Activated naive CD8-positive, alpha-beta T cell treated with anti-CD3 and anti-CD28 coated beads, Interleukin-2, amount 50 U/mL, for 24 hours (primary cell): Measurements from ENCODE around the gene ZNF780A.

Experiments
- ATAC-seq: fragments of 150-1000 bp; cut with Tn5 transposase; one replicate; pipeline ENCODE4 v1.10.0; 2021
- DNase-seq: peaks from one replicate; pipeline ENCODE4 v3.0.0; 2021
- H3K27ac Mint-ChIP-seq: one replicate; pipeline ENCODE4 v1.8.0; 2021; ENCODE audit warnings: mild to moderate bottlenecking, mixed read lengths
- H3K27me3 Mint-ChIP-seq: one replicate; pipeline ENCODE4 v1.8.0; 2021; ENCODE audit warnings: mixed read lengths
- H3K36me3 Mint-ChIP-seq: one replicate; pipeline ENCODE4 v1.8.0; 2021; ENCODE audit warnings: low read depth, mixed read lengths
- H3K4me1 Mint-ChIP-seq: one replicate; pipeline ENCODE4 v1.8.0; 2021; ENCODE audit warnings: mixed read lengths
- H3K4me3 Mint-ChIP-seq: one replicate; pipeline ENCODE4 v1.8.0; 2021; ENCODE audit warnings: mild to moderate bottlenecking, moderate library complexity, mixed read lengths
- H3K9me3 Mint-ChIP-seq: one replicate; pipeline ENCODE4 v1.8.0; 2021; ENCODE audit warnings: mixed read lengths

Gene ZNF780A

GRCh38 chr19:40103600-40103999 lies 12.9 kb upstream of the ZNF780A start:
- Mint-ChIP-seq H3K4me1 (no peaks in the 10 kb centered on the region), H3K27me3 (peaks cover 1% of the 10 kb centered on the region), H3K27ac (no peak overlapping the region), H3K36me3 (no peaks in the 10 kb centered on the region), H3K9me3 (no peaks in the 10 kb centered on the region), H3K4me3 (no peak overlapping the region)
- ATAC-seq (no peak), DNase-seq (no peak)

GRCh38 chr19:40101813-40102212 lies 11.1 kb upstream of the ZNF780A start:
- DNase-seq, result no peak
- H3K36me3 Mint-ChIP-seq, result no peaks in the 10 kb centered on the region
- H3K27me3 Mint-ChIP-seq, result peaks cover 7% of the 10 kb centered on the region
- H3K9me3 Mint-ChIP-seq, result no peaks in the 10 kb centered on the region
- no peaks in the 10 kb centered on the region for H3K4me1 Mint-ChIP-seq
- no peak for ATAC-seq
- H3K4me3 Mint-ChIP-seq, result no peak overlapping the region
- no peak overlapping the region for H3K27ac Mint-ChIP-seq

GRCh38 chr19:40093416-40093815 lies 2.7 kb upstream of the ZNF780A start:
- DNase-seq (no peak), ATAC-seq (no peak)
- H3K4me1 Mint-ChIP-seq, result peaks cover 25% of the 10 kb centered on the region
- H3K36me3 Mint-ChIP-seq, result peaks cover 8% of the 10 kb centered on the region
- H3K9me3 Mint-ChIP-seq, result peaks cover 4% of the 10 kb centered on the region
- H3K27me3 Mint-ChIP-seq, result peaks cover 8% of the 10 kb centered on the region
- no peak overlapping the region for H3K4me3 Mint-ChIP-seq
- H3K27ac Mint-ChIP-seq, result no peak overlapping the region

- no peak for ATAC-seq
- no peak for DNase-seq
- H3K4me1 Mint-ChIP-seq, result peaks cover 36% of the 10 kb centered on the region
These were observed 724 bp upstream of the ZNF780A start for GRCh38 chr19:40091205-40092129.

GRCh38 chr19:40089462-40089861 lies 1.3 kb downstream of the ZNF780A start:
- Mint-ChIP-seq H3K36me3 (peaks cover 19% of the 10 kb centered on the region), H3K27ac (peak overlapping the region; percentile 91), H3K27me3 (peaks cover 3% of the 10 kb centered on the region), H3K4me3 (peak overlapping the region; percentile 96), H3K4me1 (peaks cover 36% of the 10 kb centered on the region), H3K9me3 (peaks cover 4% of the 10 kb centered on the region)
- no peak for ATAC-seq
- no peak for DNase-seq

More at GRCh38 chr19:40091205-40092129, 724 bp upstream of the ZNF780A start:
- Mint-ChIP-seq H3K27me3 (peaks cover 3% of the 10 kb centered on the region), H3K36me3 (peaks cover 13% of the 10 kb centered on the region), H3K27ac (peak overlapping the region; percentile 91), H3K4me3 (peak overlapping the region; percentile 96), H3K9me3 (peaks cover 4% of the 10 kb centered on the region)

GRCh38 chr19:40088299-40089047 lies 2.3 kb downstream of the ZNF780A start:
- Mint-ChIP-seq H3K4me1 (peaks cover 36% of the 10 kb centered on the region), H3K9me3 (peaks cover 4% of the 10 kb centered on the region), H3K27ac (no peak overlapping the region), H3K36me3 (peaks cover 26% of the 10 kb centered on the region), H3K4me3 (peak overlapping the region; percentile 1), H3K27me3 (no peaks in the 10 kb centered on the region)
- no peak for ATAC-seq
- no peak for DNase-seq

- H3K27me3 Mint-ChIP-seq, result no peaks in the 10 kb centered on the region
- no peak overlapping the region for H3K27ac Mint-ChIP-seq
- H3K9me3 Mint-ChIP-seq, result peaks cover 10% of the 10 kb centered on the region
- peaks cover 24% of the 10 kb centered on the region for H3K4me1 Mint-ChIP-seq
- ATAC-seq, result no peak
- no peak for DNase-seq
- peaks cover 56% of the 10 kb centered on the region for H3K36me3 Mint-ChIP-seq
- no peak overlapping the region for H3K4me3 Mint-ChIP-seq
These were observed 5.8 kb downstream of the ZNF780A start for GRCh38 chr19:40084948-40085347.

GRCh38 chr19:40081411-40081810 lies 9.3 kb downstream of the ZNF780A start:
- ATAC-seq, result no peak
- Mint-ChIP-seq H3K9me3 (peaks cover 40% of the 10 kb centered on the region), H3K36me3 (peaks cover 78% of the 10 kb centered on the region), H3K27ac (no peak overlapping the region), H3K4me1 (no peaks in the 10 kb centered on the region), H3K4me3 (no peak overlapping the region), H3K27me3 (no peaks in the 10 kb centered on the region)
- no peak for DNase-seq

GRCh38 chr19:40080289-40080688 lies 10.5 kb downstream of the ZNF780A start:
- Mint-ChIP-seq H3K4me3 (no peak overlapping the region), H3K27ac (no peak overlapping the region), H3K4me1 (no peaks in the 10 kb centered on the region), H3K36me3 (peaks cover 89% of the 10 kb centered on the region), H3K9me3 (peaks cover 51% of the 10 kb centered on the region), H3K27me3 (no peaks in the 10 kb centered on the region)
- ATAC-seq (no peak), DNase-seq (no peak)

- Mint-ChIP-seq H3K9me3 (peaks cover 64% of the 10 kb centered on the region), H3K36me3 (peaks cover 95% of the 10 kb centered on the region)
- ATAC-seq, result no peak
These were observed 12.4 kb downstream of the ZNF780A start for GRCh38 chr19:40078377-40078776.

GRCh38 chr19:40070058-40070457 lies 20.7 kb downstream of the ZNF780A start:
- peaks cover 44% of the 10 kb centered on the region for H3K36me3 Mint-ChIP-seq
- H3K27me3 Mint-ChIP-seq, result no peaks in the 10 kb centered on the region
- ATAC-seq (no peak), DNase-seq (no peak)
- no peaks in the 10 kb centered on the region for H3K4me1 Mint-ChIP-seq
- peaks cover 40% of the 10 kb centered on the region for H3K9me3 Mint-ChIP-seq
- H3K27ac Mint-ChIP-seq, result no peak overlapping the region
- no peak overlapping the region for H3K4me3 Mint-ChIP-seq

More at GRCh38 chr19:40078377-40078776, 12.4 kb downstream of the ZNF780A start:
- Mint-ChIP-seq H3K4me1 (no peaks in the 10 kb centered on the region), H3K27ac (no peak overlapping the region), H3K4me3 (no peak overlapping the region), H3K27me3 (no peaks in the 10 kb centered on the region)
- no peak for DNase-seq

GRCh38 chr19:40059624-40060023 lies 31.1 kb downstream of the ZNF780A start:
- ATAC-seq, result no peak
- H3K27ac Mint-ChIP-seq, result no peak overlapping the region
- H3K4me3 Mint-ChIP-seq, result no peak overlapping the region
- peaks cover 10% of the 10 kb centered on the region for H3K27me3 Mint-ChIP-seq
- H3K36me3 Mint-ChIP-seq, result peaks cover 3% of the 10 kb centered on the region
- H3K9me3 Mint-ChIP-seq, result peaks cover 36% of the 10 kb centered on the region
- DNase-seq, result no peak
- H3K4me1 Mint-ChIP-seq, result peaks cover 15% of the 10 kb centered on the region

- H3K27me3 Mint-ChIP-seq, result peaks cover 10% of the 10 kb centered on the region
- H3K4me3 Mint-ChIP-seq, result peak overlapping the region; percentile 99
- peaks cover 37% of the 10 kb centered on the region for H3K4me1 Mint-ChIP-seq
- peaks cover 22% of the 10 kb centered on the region for H3K36me3 Mint-ChIP-seq
- DNase-seq (no peak), ATAC-seq (no peak)
- peak overlapping the region; percentile 95 for H3K27ac Mint-ChIP-seq
- peaks cover 37% of the 10 kb centered on the region for H3K9me3 Mint-ChIP-seq
These were observed 33.6 kb downstream of the ZNF780A start for GRCh38 chr19:40057166-40057565.

- peaks cover 24% of the 10 kb centered on the region for H3K36me3 Mint-ChIP-seq
- peak overlapping the region; percentile 95 for H3K27ac Mint-ChIP-seq
- no peak for ATAC-seq
- no peak for DNase-seq
- H3K4me1 Mint-ChIP-seq, result peaks cover 37% of the 10 kb centered on the region
- H3K9me3 Mint-ChIP-seq, result peaks cover 35% of the 10 kb centered on the region
- peak overlapping the region; percentile 99 for H3K4me3 Mint-ChIP-seq
- H3K27me3 Mint-ChIP-seq, result peaks cover 10% of the 10 kb centered on the region
These were observed 34.2 kb downstream of the ZNF780A start for GRCh38 chr19:40056505-40056904.
